Vagina (tissue), 2 donors: ENCODE measurements around the gene DHRS11.

Source experiments
- CTCF ChIP-seq, 3 experiments: fragments of 450-650 bp in 2 of 3; fragments of 200-600 bp in 1 of 3; sonication (generic) in 1 of 3; IDR thresholded peaks; one replicate each; pipeline ENCODE4 v1.5.1; 2017 to 2019; ENCODE audit warnings: antibody characterized with exemption in 3 of 3, mild to moderate bottlenecking in 2 of 3, moderate library complexity in 2 of 3
- POLR2A ChIP-seq, 2 donors: fragments of 450-650 bp; IDR thresholded peaks; one replicate each; pipeline ENCODE4 v1.6.1; 2017; ENCODE audit warnings: antibody characterized with exemption in 2 of 2, mild to moderate bottlenecking in 2 of 2, moderate library complexity in 2 of 2

- TF ChIP-seq CTCF (IDR thresholded peaks at IDR 0.05) (no peak), POLR2A (IDR thresholded peaks at IDR 0.05) (no peak)
Measured at GRCh38 chr17:36641877-36642845, 50.5 kb downstream of the DHRS11 start.
